Measurements from ENCODE around the gene NTM. TPM values are rescaled to one million over a fixed set of nuclear protein-coding genes. Genes with fewer than 3 reads are reported as not detected.

NTM gene
- total and polyA plus RNA-seq, 2 of the 8 experiments (the other 6 are each of a cell fraction or from before 2014, with no cell fraction given), result 13.4 to 20.0 TPM

- TF ChIP-seq, protein P1, sequence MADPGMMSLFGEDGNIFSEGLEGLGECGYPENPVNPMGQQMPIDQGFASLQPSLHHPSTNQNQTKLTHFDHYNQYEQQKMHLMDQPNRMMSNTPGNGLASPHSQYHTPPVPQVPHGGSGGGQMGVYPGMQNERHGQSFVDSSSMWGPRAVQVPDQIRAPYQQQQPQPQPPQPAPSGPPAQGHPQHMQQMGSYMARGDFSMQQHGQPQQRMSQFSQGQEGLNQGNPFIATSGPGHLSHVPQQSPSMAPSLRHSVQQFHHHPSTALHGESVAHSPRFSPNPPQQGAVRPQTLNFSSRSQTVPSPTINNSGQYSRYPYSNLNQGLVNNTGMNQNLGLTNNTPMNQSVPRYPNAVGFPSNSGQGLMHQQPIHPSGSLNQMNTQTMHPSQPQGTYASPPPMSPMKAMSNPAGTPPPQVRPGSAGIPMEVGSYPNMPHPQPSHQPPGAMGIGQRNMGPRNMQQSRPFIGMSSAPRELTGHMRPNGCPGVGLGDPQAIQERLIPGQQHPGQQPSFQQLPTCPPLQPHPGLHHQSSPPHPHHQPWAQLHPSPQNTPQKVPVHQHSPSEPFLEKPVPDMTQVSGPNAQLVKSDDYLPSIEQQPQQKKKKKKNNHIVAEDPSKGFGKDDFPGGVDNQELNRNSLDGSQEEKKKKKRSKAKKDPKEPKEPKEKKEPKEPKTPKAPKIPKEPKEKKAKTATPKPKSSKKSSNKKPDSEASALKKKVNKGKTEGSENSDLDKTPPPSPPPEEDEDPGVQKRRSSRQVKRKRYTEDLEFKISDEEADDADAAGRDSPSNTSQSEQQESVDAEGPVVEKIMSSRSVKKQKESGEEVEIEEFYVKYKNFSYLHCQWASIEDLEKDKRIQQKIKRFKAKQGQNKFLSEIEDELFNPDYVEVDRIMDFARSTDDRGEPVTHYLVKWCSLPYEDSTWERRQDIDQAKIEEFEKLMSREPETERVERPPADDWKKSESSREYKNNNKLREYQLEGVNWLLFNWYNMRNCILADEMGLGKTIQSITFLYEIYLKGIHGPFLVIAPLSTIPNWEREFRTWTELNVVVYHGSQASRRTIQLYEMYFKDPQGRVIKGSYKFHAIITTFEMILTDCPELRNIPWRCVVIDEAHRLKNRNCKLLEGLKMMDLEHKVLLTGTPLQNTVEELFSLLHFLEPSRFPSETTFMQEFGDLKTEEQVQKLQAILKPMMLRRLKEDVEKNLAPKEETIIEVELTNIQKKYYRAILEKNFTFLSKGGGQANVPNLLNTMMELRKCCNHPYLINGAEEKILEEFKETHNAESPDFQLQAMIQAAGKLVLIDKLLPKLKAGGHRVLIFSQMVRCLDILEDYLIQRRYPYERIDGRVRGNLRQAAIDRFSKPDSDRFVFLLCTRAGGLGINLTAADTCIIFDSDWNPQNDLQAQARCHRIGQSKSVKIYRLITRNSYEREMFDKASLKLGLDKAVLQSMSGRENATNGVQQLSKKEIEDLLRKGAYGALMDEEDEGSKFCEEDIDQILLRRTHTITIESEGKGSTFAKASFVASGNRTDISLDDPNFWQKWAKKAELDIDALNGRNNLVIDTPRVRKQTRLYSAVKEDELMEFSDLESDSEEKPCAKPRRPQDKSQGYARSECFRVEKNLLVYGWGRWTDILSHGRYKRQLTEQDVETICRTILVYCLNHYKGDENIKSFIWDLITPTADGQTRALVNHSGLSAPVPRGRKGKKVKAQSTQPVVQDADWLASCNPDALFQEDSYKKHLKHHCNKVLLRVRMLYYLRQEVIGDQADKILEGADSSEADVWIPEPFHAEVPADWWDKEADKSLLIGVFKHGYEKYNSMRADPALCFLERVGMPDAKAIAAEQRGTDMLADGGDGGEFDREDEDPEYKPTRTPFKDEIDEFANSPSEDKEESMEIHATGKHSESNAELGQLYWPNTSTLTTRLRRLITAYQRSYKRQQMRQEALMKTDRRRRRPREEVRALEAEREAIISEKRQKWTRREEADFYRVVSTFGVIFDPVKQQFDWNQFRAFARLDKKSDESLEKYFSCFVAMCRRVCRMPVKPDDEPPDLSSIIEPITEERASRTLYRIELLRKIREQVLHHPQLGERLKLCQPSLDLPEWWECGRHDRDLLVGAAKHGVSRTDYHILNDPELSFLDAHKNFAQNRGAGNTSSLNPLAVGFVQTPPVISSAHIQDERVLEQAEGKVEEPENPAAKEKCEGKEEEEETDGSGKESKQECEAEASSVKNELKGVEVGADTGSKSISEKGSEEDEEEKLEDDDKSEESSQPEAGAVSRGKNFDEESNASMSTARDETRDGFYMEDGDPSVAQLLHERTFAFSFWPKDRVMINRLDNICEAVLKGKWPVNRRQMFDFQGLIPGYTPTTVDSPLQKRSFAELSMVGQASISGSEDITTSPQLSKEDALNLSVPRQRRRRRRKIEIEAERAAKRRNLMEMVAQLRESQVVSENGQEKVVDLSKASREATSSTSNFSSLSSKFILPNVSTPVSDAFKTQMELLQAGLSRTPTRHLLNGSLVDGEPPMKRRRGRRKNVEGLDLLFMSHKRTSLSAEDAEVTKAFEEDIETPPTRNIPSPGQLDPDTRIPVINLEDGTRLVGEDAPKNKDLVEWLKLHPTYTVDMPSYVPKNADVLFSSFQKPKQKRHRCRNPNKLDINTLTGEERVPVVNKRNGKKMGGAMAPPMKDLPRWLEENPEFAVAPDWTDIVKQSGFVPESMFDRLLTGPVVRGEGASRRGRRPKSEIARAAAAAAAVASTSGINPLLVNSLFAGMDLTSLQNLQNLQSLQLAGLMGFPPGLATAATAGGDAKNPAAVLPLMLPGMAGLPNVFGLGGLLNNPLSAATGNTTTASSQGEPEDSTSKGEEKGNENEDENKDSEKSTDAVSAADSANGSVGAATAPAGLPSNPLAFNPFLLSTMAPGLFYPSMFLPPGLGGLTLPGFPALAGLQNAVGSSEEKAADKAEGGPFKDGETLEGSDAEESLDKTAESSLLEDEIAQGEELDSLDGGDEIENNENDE (IDR thresholded peaks at IDR 0.05; ENCODE audit: insufficient replicate concordance, low read length), result no peak
- TF ChIP-seq, protein P2, sequence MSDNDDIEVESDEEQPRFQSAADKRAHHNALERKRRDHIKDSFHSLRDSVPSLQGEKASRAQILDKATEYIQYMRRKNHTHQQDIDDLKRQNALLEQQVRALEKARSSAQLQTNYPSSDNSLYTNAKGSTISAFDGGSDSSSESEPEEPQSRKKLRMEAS (IDR thresholded peaks at IDR 0.05), result no peak
- TF ChIP-seq POU5F1 (IDR thresholded peaks at IDR 0.05; ENCODE audit: low read depth, low read length), result no peak
- TF ChIP-seq RFX5 (IDR thresholded peaks at IDR 0.05; ENCODE audit: borderline replicate concordance, low read depth, low read length), result no peak
- no peak for TF ChIP-seq EP300 (IDR thresholded peaks at IDR 0.05; ENCODE audit: borderline replicate concordance in 1 of 2, low read depth in 2 of 2, low read length in 2 of 2)
- no peak for TF ChIP-seq POLR2A (IDR thresholded peaks at IDR 0.05; ENCODE audit: control extremely low read depth in 1 of 2, low read depth in 2 of 2, low read length in 2 of 2)
- TF ChIP-seq SP2 (IDR thresholded peaks at IDR 0.05; ENCODE audit: low read length), result no peak
- no peak for TF ChIP-seq CTBP2 (IDR thresholded peaks at IDR 0.05; ENCODE audit: borderline replicate concordance, insufficient read depth, insufficient read length, low read length)
- TF ChIP-seq NANOG (IDR thresholded peaks at IDR 0.05; ENCODE audit: insufficient read depth, low read depth, low read length, poor library complexity, severe bottlenecking), result no peak
- TF ChIP-seq SUZ12 (IDR thresholded peaks at IDR 0.05; ENCODE audit: low read length), result no peak
- no peak for TF ChIP-seq YY1 (IDR thresholded peaks at IDR 0.05; ENCODE audit: low read depth, low read length)
- no peak for TF ChIP-seq TEAD4 (IDR thresholded peaks at IDR 0.05; ENCODE audit: low read depth, low read length)
These were observed 484.9 kb downstream of the NTM start (continued) for GRCh38 chr11:131855320-131855719.
